HepG2 (cell line): ENCODE results near the gene UNC5CL. TPM values are rescaled to one million over a fixed set of nuclear protein-coding genes. Genes with fewer than 3 reads are reported as not detected.

Experiments
- ATM ChIP-seq: fragments of 450-650 bp; IDR thresholded peaks from 2 replicates; pipeline ENCODE4 v1.7.1; 2017; ENCODE audit warnings: mild to moderate bottlenecking, borderline replicate concordance
- FOXP4 ChIP-seq: sonication (generic); formaldehyde crosslinking; IDR thresholded peaks from 2 replicates; pipeline ENCODE4 v1.4.0; 2020; ENCODE audit warnings: missing genetic modification reagents
- GFI1 ChIP-seq: sonication (generic); formaldehyde crosslinking; IDR thresholded peaks from 2 replicates; pipeline ENCODE4 v1.5.0; 2020; ENCODE audit warnings: missing genetic modification reagents, mild to moderate bottlenecking, borderline replicate concordance
- HOXA3 ChIP-seq: sonication (generic); formaldehyde crosslinking; IDR thresholded peaks from 2 replicates; pipeline ENCODE4 v1.5.0; 2020; ENCODE audit warnings: missing genetic modification reagents
- JARID2 ChIP-seq: sonication (generic); formaldehyde crosslinking; IDR thresholded peaks from 2 replicates; pipeline ENCODE4 v1.8.1; 2023; ENCODE audit warnings: missing genetic modification reagents, inconsistent platforms; ENCODE audit not compliant: insufficient replicate concordance
- KLF9 ChIP-seq: IDR thresholded peaks from 2 replicates; pipeline ENCODE4 v1.6.1; 2016; ENCODE audit warnings: low read depth
- MAFF ChIP-seq: IDR thresholded peaks from 2 replicates; pipeline ENCODE4 v1.6.1; 2011; ENCODE audit warnings: low read depth, low read length, improper control_type of control experiment
- NR1H2 ChIP-seq: sonication (generic); formaldehyde crosslinking; IDR thresholded peaks from 2 replicates; pipeline ENCODE4 v1.8.1; 2022; ENCODE audit warnings: low read depth, missing genetic modification reagents, borderline replicate concordance
- POGZ ChIP-seq: sonication (generic); formaldehyde crosslinking; IDR thresholded peaks from 2 replicates; pipeline ENCODE4 v1.4.0; 2020; ENCODE audit warnings: mild to moderate bottlenecking, missing genetic modification reagents
- RBAK ChIP-seq: sonication (generic); formaldehyde crosslinking; IDR thresholded peaks from 2 replicates; pipeline ENCODE4 v1.5.1; 2020; ENCODE audit warnings: mild to moderate bottlenecking, missing genetic modification reagents
- RCOR2 ChIP-seq: IDR thresholded peaks from 2 replicates; pipeline ENCODE4 v1.6.1; 2016; ENCODE audit warnings: missing biosample characterization, missing genetic modification reagents
- SIN3B ChIP-seq: fragments of 150-350 bp; IDR thresholded peaks from 2 replicates; pipeline ENCODE4 v1.6.1; 2014; ENCODE audit warnings: low read length
- TSC22D2 ChIP-seq: sonication (generic); formaldehyde crosslinking; IDR thresholded peaks from 2 replicates; pipeline ENCODE4 v1.5.1; 2020; ENCODE audit warnings: missing genetic modification reagents, mild to moderate bottlenecking, borderline replicate concordance
- XBP1 ChIP-seq: sonication (generic); formaldehyde crosslinking; IDR thresholded peaks from 2 replicates; pipeline ENCODE4 v1.5.0; 2020; ENCODE audit warnings: missing genetic modification reagents
- ZMYM4 ChIP-seq: sonication (generic); formaldehyde crosslinking; IDR thresholded peaks from 2 replicates; pipeline ENCODE4 v1.8.1; 2023; ENCODE audit warnings: mild to moderate bottlenecking, missing genetic modification reagents
- ZNF180 ChIP-seq: sonication (generic); formaldehyde crosslinking; IDR thresholded peaks from 2 replicates; pipeline ENCODE4 v1.4.0; 2020; ENCODE audit warnings: low read depth, missing genetic modification reagents, borderline replicate concordance
- ZNF20 ChIP-seq: sonication (generic); formaldehyde crosslinking; IDR thresholded peaks from 2 replicates; pipeline ENCODE4 v1.4.0; 2020; ENCODE audit warnings: mild to moderate bottlenecking, moderate library complexity, missing genetic modification reagents
- ZNF235 ChIP-seq: sonication (generic); formaldehyde crosslinking; IDR thresholded peaks from 2 replicates; pipeline ENCODE4 v1.8.1; 2023; ENCODE audit warnings: mild to moderate bottlenecking, missing genetic modification reagents, borderline replicate concordance
- ZNF775 ChIP-seq: sonication (generic); formaldehyde crosslinking; IDR thresholded peaks from 2 replicates; pipeline ENCODE4 v1.4.0; 2020; ENCODE audit warnings: missing genetic modification reagents, mild to moderate bottlenecking, moderate library complexity, borderline replicate concordance
- ZNF883 ChIP-seq: sonication (generic); formaldehyde crosslinking; IDR thresholded peaks from 2 replicates; pipeline ENCODE4 v1.5.1; 2020; ENCODE audit warnings: mild to moderate bottlenecking, missing genetic modification reagents; ENCODE audit errors: not compliant biosample characterization
- ZSCAN20 ChIP-seq: sonication (generic); formaldehyde crosslinking; IDR thresholded peaks from 2 replicates; pipeline ENCODE4 v1.4.0; 2020; ENCODE audit warnings: missing genetic modification reagents, mild to moderate bottlenecking, borderline replicate concordance
- polyA plus RNA-seq, 8 experiments: library from polyadenylated mRNA; depleted of rRNA in 3 of 8; stranded (reverse) in 7 of 8; unstranded in 1 of 8; fragments of >200 nt; fragmentation: Illumina TruSeq in 4 of 8; extraction: Trizol in 4 of 8; gene quantifications; 2 replicates each; pipeline versions ENCODE4 v1.2.1 to v1.2.3, GENCODE V29; 2011 to 2016; ENCODE audit warnings: low read depth in 4 of 8, missing spikeins in 1 of 8, mixed read lengths in 1 of 8; ENCODE audit not compliant: insufficient read depth in 1 of 8
- total RNA-seq, 5 experiments: library from RNA; depleted of rRNA; stranded (reverse); fragments of >200 nt; fragmentation: Illumina TruSeq; extraction: Trizol; gene quantifications; 2 replicates each; pipeline ENCODE4 v1.2.3, GENCODE V29; 2016; ENCODE audit warnings: low read depth in 1 of 5
- TF ChIP-seq, protein P1 (sequence below): IDR thresholded peaks from 2 replicates; pipeline ENCODE4 v1.6.1; 2016
- TF ChIP-seq, protein P2 (sequence below): sonication (generic); formaldehyde crosslinking; IDR thresholded peaks from 2 replicates; pipeline ENCODE4 v1.5.0; 2020; ENCODE audit warnings: missing genetic modification reagents, mild to moderate bottlenecking, borderline replicate concordance

The UNC5CL gene
- total and polyA plus RNA-seq, 2 of the 13 experiments (the other 11 are each of a cell fraction or from before 2014, with no cell fraction given), result 2.4 to 2.5 TPM

DNA sequence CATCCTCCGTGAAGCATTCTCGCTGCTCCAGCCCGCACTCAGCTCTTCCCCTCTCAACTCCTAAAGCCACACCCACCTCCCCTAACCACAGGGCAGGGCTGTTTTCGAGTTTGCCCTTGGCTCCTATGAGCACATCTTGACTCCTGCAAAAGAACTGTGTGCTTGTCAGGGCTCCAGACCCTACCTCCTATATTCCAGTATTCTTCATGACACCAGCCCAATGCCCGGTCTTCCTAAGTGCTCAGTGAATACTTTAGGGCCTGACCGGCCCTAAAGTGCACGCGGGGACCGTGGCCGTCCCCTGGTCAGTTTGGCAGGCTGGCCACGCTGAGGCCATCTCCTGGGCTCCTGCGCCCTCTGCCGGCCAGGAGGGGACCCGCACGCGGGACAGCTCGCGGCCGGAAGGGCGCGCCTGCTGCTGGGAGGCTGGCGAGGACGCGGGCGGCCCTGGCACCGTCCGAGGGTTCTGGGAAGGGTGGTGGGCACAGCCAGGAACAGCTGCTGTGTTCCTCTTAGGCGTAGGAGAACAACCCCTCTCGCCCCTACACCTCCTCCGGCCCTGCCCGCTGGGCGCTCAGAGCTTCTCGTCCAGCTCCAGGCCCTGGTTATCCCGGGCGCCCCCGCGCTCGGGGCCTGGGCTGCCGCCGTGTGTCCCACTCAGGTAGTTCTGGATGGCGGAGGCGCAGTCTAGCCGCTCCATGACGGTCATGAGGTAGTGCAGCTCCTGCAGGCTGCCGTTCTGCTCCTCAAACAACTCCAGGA, 11.0 kb downstream of the UNC5CL start (continued):
- TF ChIP-seq FOXP4 (CRISPR knock-in tag), result peak; percentile 50; the same call in 1 of the 2 replicates
- no peak for TF ChIP-seq KLF9 (CRISPR knock-in tag)
- TF ChIP-seq JARID2, result peak; percentile 9
- TF ChIP-seq ZNF235, result peak; percentile 63; the same call in 1 of the 2 replicates
- TF ChIP-seq ZNF775 (CRISPR knock-in tag), result no peak
- TF ChIP-seq NR1H2, result no peak
- no peak for TF ChIP-seq ATM
- TF ChIP-seq RCOR2 (CRISPR knock-in tag), result no peak
- no peak; the same call in 1 of the 2 replicates for TF ChIP-seq GFI1 (CRISPR knock-in tag)
- TF ChIP-seq TSC22D2 (CRISPR knock-in tag), result peak; percentile 75; the same call in 1 of the 2 replicates
- no peak for TF ChIP-seq ZNF180 (CRISPR knock-in tag)
- TF ChIP-seq MAFF, result no peak
- TF ChIP-seq ZSCAN20, result peak; percentile 57; the same call in 1 of the 2 replicates
- TF ChIP-seq RBAK (CRISPR knock-in tag), result no peak
- TF ChIP-seq XBP1 (CRISPR knock-in tag), result no peak
- peak; percentile 86 for TF ChIP-seq POGZ (CRISPR knock-in tag)
- TF ChIP-seq HOXA3 (CRISPR knock-in tag), result peak; percentile 76
- TF ChIP-seq, protein P1, sequence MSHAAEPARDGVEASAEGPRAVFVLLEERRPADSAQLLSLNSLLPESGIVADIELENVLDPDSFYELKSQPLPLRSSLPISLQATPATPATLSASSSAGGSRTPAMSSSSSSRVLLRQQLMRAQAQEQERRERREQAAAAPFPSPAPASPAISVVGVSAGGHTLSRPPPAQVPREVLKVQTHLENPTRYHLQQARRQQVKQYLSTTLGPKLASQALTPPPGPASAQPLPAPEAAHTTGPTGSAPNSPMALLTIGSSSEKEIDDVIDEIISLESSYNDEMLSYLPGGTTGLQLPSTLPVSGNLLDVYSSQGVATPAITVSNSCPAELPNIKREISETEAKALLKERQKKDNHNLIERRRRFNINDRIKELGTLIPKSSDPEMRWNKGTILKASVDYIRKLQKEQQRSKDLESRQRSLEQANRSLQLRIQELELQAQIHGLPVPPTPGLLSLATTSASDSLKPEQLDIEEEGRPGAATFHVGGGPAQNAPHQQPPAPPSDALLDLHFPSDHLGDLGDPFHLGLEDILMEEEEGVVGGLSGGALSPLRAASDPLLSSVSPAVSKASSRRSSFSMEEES (CRISPR knock-in tag), result no peak
- peak; percentile 72 for TF ChIP-seq ZMYM4 (CRISPR knock-in tag)
- TF ChIP-seq ZNF883, result peak; percentile 92
- TF ChIP-seq, protein P2, sequence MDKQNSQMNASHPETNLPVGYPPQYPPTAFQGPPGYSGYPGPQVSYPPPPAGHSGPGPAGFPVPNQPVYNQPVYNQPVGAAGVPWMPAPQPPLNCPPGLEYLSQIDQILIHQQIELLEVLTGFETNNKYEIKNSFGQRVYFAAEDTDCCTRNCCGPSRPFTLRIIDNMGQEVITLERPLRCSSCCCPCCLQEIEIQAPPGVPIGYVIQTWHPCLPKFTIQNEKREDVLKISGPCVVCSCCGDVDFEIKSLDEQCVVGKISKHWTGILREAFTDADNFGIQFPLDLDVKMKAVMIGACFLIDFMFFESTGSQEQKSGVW (CRISPR knock-in tag), result no peak
- no peak for TF ChIP-seq ZNF20
- TF ChIP-seq SIN3B, result no peak
